Cardiac muscle cell (in vitro differentiated cells and primary cell): ENCODE measurements around the gene FNIP2. TPM values are rescaled to one million over a fixed set of nuclear protein-coding genes. Genes with fewer than 3 reads are reported as not detected.

Source experiments
- DNase-seq, 2 donors: peaks; one replicate each; pipeline versions ENCODE4 v3.0.0 to v3.0.0-alpha.2; 2010 to 2017; ENCODE audit warnings: low read depth in 1 of 2, low spot score in 1 of 2
- H3K27ac ChIP-seq: fragments of 200-600 bp; sonication (generic); 2 replicates; pipeline ENCODE4 v1.5.1; 2016
- H3K27me3 ChIP-seq: fragments of 200-600 bp; sonication (generic); 2 replicates; pipeline ENCODE4 v1.6.0; 2016; ENCODE audit warnings: control low read depth
- H3K36me3 ChIP-seq: fragments of 200-600 bp; sonication (generic); 2 replicates; pipeline ENCODE4 v1.5.1; 2016; ENCODE audit warnings: control low read depth
- H3K4me1 ChIP-seq: fragments of 200-600 bp; sonication (generic); 2 replicates; pipeline ENCODE4 v1.8.1; 2017; ENCODE audit warnings: low read depth, mild to moderate bottlenecking, mixed run types
- H3K4me3 ChIP-seq: fragments of 200-600 bp; sonication (generic); 2 replicates; pipeline ENCODE4 v1.5.1; 2016; ENCODE audit warnings: mild to moderate bottlenecking
- H3K9me3 ChIP-seq: fragments of 200-600 bp; sonication (generic); 2 replicates; pipeline ENCODE4 v1.5.1; 2017; ENCODE audit warnings: low read depth, mild to moderate bottlenecking, control low read depth
- CTCF ChIP-seq: IDR thresholded peaks from 2 replicates; pipeline ENCODE4 v1.5.1; 2012; ENCODE audit warnings: low read depth, mild to moderate bottlenecking, low read length
- polyA plus RNA-seq: library from polyadenylated mRNA; unstranded; fragments of >200 nt; fragmentation: Nextera tagmentation; extraction: Ambion mirVana; gene quantifications from 2 replicates; pipeline ENCODE4 v1.2.1, GENCODE V29; 2016
- total RNA-seq: library from RNA; depleted of rRNA; stranded (reverse); fragments of >200 nt; gene quantifications from 2 replicates; pipeline ENCODE4 v1.2.3, GENCODE V29; 2016

The FNIP2 gene
- total and polyA plus RNA-seq, 2 experiments from 2014 or later: 29.9 to 74.4 TPM

- Histone ChIP-seq H3K27me3 (no peaks in the 10 kb centered on the region), H3K36me3 (no peaks in the 10 kb centered on the region)
Observed at GRCh38 chr4:158726633-158727032, 42.2 kb upstream of the FNIP2 start.

GRCh38 chr4:158728236-158728635 is 40.6 kb upstream of the FNIP2 start:
- Histone ChIP-seq H3K4me1 (peaks cover 2% of the 10 kb centered on the region), H3K27me3 (no peaks in the 10 kb centered on the region), H3K9me3 (no peaks in the 10 kb centered on the region), H3K36me3 (no peaks in the 10 kb centered on the region), H3K27ac (no peak overlapping the region), H3K4me3 (no peak overlapping the region)
- no peak for DNase-seq
- TF ChIP-seq CTCF: no peak

More at GRCh38 chr4:158726633-158727032, 42.2 kb upstream of the FNIP2 start:
- Histone ChIP-seq H3K27ac (no peak overlapping the region), H3K4me1 (peaks cover 7% of the 10 kb centered on the region), H3K9me3 (no peaks in the 10 kb centered on the region), H3K4me3 (no peak overlapping the region)
- DNase-seq: no peak
- TF ChIP-seq CTCF: no peak

- H3K27me3 ChIP-seq: no peaks in the 10 kb centered on the region
- peak; percentile 72 to 76 for DNase-seq
- no peak overlapping the region for H3K27ac ChIP-seq
- TF ChIP-seq CTCF: peak; percentile 81
- H3K4me3 ChIP-seq: no peak overlapping the region
- H3K4me1 ChIP-seq: peaks cover 2% of the 10 kb centered on the region
- H3K9me3 ChIP-seq: no peaks in the 10 kb centered on the region
- H3K36me3 ChIP-seq: no peaks in the 10 kb centered on the region
Observed at GRCh38 chr4:158729716-158730559, 38.9 kb upstream of the FNIP2 start.

- no peak for DNase-seq
- TF ChIP-seq CTCF: no peak
- H3K4me1 ChIP-seq: no peaks in the 10 kb centered on the region
- no peak overlapping the region for H3K27ac ChIP-seq
- H3K36me3 ChIP-seq: no peaks in the 10 kb centered on the region
- H3K9me3 ChIP-seq: no peaks in the 10 kb centered on the region
- H3K4me3 ChIP-seq: no peak overlapping the region
- no peaks in the 10 kb centered on the region for H3K27me3 ChIP-seq
Observed at GRCh38 chr4:158738866-158739265, 30.0 kb upstream of the FNIP2 start.

GRCh38 chr4:158739600-158739999 is 29.2 kb upstream of the FNIP2 start:
- H3K9me3 ChIP-seq: no peaks in the 10 kb centered on the region
- no peak for TF ChIP-seq CTCF
- DNase-seq: no peak
- no peak overlapping the region for H3K4me3 ChIP-seq
- no peaks in the 10 kb centered on the region for H3K4me1 ChIP-seq
- H3K27me3 ChIP-seq: no peaks in the 10 kb centered on the region
- no peaks in the 10 kb centered on the region for H3K36me3 ChIP-seq
- no peak overlapping the region for H3K27ac ChIP-seq
